Stimulated activated CD8-positive, alpha-beta memory T cell treated with anti-CD3 and anti-CD28 coated beads, Interleukin-15, amount 100 ng/mL, for 1 hour (primary cell): ENCODE measurements around the gene TADA3.

Experiments
- DNase-seq: peaks from one replicate; pipeline ENCODE4 v3.0.0-alpha.2; 2020; ENCODE audit warnings: low read depth

TADA3 gene, protein sequence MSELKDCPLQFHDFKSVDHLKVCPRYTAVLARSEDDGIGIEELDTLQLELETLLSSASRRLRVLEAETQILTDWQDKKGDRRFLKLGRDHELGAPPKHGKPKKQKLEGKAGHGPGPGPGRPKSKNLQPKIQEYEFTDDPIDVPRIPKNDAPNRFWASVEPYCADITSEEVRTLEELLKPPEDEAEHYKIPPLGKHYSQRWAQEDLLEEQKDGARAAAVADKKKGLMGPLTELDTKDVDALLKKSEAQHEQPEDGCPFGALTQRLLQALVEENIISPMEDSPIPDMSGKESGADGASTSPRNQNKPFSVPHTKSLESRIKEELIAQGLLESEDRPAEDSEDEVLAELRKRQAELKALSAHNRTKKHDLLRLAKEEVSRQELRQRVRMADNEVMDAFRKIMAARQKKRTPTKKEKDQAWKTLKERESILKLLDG

DNA sequence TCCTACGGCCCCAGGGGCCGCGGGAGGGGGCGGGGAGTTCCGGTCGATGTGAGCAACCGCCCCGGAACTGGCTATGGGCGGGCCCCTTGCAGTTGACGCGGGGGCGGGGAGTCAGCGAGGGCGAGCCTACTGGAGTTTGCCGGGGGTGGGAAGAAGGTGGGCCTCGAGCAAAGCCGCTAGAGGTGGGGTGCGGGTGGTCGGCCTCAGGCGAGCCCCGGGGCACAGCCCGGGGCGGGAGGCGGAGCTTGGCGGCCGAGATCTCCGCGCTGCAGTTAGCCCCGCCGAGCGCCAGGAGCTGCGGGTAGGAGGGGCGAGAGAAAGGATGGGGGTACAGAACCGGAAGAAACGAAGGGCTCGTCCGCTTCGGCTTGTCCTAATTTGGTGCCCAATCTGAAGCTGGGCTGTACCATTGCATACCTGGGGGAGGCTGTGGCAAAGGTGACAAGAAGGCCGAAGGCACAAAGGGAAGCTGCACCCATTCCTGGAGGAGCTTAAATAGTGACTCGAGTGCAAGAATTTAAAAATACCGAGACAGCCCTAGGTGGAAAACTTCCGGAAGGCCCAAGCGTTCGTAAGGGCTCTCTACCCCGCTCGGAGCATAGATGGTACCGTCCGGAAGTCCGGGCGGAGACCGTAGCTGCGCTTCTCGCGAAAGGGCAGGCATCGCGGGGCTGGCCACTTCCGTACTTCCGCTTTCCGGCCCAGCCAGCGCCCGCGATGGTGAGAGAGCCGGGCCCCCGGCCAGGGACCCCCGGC is at the start of gene TADA3, which contains the start of gene ARPC4:
TADA3 (minus strand) TSS at position 69 of the 756 bp plus-strand sequence. CDS start 1,007 bp downstream, outside the sequence.
ARPC4 (plus strand) TSS at position 678 of the 756 bp plus-strand sequence; CDS start at position 718, 40 bp downstream.
- peak; percentile 87 for DNase-seq

DNA sequence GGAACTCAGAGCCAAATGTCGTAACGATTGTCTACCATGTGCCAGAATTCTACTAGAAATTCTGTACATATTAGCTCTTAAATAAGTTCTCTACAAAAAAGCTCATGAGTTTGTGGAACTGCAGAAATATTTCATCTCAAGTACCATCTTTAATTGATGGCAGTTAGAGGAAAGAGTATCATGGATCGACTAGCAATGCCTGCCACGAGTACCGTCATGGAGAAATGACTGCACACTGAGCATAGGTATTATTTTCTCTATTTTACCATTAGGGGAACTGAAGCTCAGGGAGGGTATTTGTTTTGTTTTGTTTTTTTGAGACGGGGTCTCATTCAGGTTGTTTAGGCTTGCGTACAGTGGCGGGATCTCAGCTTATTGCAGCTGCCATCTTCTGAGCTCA is 48.7 kb upstream of the TADA3 start:
- DNase-seq, result no peak

DNA sequence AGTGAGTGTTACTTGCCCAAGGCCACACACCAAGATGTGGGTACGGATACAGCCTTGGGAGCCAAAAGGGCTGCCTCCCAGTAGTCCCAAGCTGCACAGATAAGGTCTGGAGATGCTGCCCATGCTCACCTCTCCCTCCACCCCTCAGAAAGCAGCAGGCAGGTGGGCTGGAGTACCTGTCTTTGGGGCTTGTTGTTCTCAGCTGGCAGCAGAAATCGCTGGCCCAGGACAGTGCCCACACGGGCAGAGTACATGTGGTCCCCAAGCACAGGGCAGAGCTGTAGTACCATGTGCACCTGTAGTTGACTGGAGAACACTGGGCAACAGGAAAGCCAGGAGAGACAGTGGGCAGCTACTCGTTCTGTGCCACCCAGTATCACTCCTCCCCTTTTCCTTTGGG is 46.6 kb upstream of the TADA3 start:
- no peak for DNase-seq

DNA sequence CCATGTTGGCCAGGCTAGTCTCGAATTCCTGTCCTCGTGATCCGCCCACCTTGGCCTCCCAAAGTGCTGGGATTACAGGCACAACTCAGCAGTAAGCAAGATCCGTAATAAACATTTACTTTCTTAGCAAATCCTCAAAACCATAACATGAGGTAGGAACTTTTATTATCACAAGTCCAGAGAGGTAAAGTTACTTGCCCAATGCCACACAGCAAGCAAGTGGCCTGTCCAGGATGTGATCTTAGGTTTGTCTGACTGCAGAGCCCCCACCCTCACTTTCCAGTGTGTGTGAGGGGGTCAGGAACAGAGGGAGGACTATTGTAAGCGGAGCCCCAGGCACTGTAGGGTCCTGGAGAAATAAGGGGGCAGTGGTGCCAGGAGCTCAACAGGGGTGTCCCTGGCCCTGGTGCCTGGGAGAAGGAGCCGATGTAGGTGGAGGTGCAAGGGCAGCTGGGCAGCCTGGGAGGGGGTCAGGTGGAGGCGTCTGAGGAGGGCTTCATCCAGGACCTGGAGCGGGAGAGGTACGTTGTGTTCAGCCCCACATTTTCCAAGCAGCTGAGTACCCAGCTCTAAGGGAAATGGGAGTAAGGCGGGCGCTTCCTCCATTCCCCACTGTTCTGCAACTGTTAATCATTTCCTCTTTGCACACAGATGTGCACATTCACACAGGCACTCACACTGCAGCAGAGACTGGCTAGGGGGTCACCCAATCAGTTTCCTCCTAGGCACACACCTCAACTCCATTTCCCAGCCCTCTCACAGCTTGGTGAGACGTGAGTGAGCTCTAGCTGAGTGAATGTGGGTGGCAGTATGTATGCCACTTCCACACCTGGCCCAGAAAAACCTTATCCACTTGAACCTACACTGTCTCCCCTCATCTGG is 45.7 kb upstream of the TADA3 start:
- DNase-seq, result no peak

DNA sequence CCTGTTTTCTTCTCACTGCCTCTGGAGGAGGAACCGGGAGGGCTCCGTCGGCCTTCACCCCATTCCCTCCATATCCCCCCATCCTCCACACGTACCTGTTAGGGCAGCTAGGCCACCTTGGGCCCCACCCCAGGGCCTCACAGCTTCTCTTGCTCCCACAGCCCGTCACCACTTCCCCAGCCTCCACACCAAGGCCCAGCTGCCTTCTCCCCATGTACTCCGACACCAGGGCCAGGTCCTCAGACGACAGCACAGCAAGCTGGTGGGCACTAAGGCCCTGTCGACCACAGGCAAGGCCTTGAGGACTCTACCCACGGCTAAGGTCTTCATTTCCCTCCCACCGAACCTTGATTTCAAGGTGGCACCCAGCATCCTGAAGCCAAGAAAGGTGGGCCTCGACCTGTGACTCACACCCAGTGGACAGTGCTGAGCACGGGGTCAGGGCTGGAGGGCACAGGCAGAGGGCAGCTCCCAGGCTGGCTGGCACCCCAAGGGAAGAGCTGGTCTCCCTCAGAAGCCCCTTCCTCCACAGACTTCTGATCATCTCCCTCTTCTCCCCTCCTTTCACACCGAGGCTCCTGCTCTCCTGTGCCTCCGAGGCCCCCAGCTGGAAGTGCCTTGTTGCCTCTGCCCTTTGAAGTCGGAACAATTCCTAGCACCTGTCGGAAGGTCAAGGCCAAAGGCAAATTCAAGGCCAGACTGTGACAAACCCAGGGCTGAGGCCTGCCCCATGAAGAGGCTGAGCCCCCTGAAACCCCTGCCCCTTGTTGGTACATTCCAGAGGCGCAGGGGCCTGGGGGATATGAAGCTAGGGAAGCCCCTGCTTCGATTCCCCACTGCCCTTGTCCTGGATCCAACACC is 42.5 kb upstream of the TADA3 start:
- DNase-seq, result no peak

DNA sequence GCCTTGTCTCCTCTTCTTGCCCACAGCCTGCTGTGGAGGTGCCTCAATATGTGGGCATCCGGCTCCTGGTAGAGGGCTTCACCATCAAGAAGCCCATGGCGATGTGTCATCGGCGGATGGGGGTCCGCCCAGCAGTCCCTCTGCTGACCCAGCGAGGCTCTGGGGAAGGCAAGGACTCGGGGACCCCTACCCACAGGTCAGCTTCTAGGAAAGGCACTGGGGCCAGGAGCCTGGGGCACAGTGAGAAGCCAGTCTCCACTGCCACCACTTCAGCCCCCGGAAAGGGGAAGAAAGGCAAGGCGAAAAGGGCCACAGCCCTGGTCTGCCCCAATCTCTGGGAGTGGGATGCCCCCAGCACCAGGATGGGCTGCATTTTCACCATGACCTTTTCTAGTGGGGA is 40.8 kb upstream of the TADA3 start:
- no peak for DNase-seq

DNA sequence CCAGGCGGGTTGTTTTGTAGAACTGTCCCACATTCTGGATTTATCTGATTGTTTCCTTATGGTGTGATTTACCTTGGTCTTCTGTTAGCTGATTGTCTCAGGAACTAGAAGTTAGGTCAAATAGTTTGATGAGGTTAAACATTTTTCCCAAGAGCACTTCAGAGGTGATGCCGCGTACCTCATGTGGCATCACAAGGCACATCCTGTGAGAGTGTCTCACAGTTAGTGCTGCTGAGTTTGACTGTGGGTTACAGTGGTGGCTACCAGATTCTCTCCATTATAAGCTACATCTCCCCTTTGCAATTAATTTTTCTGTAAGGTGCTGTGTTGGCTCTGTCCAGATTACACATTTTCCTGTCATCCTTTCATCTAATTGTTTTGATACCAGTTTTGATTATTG is 39.0 kb upstream of the TADA3 start:
- no peak for DNase-seq

DNA sequence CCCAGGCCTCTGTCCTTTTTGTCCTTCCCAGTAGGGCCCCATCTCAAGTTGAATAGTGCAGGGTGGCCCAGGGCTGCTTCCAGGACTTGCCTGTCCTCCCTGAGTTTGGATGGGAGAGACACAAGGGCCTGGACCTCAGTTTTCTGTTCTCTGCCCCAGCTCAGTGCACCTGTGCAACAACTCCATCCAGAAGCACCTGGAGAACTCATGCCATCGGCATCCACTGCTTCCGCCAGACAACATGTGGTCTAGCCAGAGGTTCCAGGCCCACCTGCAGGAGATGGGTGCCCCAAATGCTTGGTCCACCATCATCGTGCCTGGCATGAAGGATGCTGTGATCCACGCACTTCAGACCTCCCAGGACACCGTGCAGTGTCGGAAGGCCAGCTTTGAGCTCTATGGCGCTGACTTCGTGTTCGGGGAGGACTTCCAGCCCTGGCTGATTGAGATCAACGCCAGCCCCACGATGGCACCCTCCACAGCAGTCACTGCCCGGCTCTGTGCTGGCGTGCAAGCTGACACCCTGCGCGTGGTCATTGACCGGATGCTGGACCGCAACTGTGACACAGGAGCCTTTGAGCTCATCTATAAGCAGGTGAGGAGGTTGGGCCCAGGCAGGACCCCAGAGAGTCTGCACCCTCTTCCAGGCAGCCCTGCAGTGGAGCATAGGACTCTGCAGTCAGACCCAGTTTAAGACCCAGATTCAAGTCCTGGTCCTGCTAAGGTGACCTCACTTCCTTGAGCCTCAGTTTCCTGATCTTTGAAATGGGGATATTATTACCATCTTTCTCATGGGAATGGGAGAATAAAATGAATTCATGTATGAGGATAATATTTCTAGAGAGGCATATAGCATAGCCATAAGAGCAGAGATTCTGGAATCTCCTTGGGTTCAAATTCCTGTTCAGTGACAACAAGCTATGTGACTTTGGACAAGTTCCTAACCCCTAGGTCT is 36.8 kb upstream of the TADA3 start:
- no peak for DNase-seq

DNA sequence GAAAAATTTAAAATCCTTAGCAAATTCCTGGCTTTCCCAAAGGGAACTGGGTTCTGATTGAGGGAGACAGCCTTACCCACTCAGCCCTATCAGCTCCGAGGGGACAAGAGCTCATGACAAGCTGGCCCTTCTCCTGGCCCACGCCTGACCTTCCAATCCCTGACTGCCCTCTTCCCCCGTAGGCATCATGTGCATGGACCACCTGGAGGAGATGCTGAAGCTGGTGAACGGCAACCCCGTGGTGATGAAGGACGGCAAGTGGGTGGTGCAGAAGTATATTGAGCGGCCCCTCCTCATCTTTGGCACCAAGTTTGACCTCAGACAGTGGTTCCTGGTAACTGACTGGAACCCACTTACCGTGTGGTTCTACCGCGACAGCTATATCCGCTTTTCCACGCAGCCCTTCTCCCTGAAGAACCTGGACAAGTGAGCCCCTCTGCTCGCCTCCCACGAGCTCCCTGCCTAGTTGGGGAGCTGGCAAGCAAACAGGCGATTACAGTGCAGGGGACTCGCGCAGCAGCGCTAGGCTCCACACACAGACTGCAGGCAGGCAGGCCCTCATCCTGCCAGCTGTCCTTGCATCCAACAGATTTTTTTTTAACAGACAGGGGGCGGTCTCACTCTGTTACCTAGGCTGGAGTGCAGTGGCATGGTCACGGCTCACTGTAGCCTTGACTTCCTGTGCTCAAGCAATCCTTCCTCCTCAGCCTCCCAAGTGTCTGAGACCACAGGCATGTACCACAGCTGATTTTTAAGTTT is 34.7 kb upstream of the TADA3 start:
- DNase-seq, result no peak

DNA sequence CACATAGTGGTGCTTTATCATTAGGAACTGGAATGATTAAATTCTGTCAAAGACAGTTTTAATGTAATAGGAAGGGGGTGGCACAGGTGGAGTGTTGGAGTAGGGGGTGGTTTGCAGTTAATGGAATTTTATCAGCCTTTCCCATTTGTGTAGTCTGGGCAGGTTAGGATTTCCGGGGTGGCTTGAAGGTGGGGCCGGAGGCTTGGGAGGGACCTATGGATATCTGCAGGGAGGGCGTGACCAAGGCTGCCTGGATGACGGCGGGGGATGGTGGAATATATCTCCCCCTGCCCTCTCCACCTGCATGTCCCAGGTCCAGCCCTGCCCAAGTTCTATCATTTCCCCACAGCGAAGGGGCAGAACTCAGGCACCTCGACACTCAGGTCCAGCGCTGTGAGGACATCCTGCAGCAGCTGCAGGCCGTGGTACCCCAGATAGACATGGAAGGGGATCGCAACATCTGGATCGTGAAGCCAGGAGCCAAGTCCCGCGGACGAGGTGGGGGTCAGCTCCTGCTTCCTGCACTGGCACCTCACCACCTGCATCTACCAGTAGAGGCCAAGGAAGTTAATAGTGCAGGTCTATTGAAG is 33.3 kb upstream of the TADA3 start:
- no peak for DNase-seq

DNA sequence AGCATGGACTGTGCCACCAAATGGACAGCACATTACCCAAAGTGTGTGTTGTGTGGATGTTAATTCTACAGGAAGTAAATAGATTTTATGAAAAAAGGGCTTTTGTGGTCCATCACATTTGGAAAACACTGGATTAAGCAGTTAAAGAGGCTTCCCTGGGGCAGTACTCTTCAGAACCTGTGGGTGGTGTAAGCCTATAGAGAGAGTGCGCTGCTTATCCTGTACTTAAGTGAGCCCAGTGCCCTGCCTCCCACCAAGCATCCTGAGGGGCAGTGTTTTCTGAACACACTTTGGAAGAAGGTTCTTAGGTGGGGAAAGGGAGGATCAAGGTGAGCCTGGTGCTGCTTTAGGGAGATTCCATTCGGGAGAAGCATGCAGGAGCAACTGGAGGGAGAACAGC is 28.7 kb upstream of the TADA3 start:
- no peak for DNase-seq

DNA sequence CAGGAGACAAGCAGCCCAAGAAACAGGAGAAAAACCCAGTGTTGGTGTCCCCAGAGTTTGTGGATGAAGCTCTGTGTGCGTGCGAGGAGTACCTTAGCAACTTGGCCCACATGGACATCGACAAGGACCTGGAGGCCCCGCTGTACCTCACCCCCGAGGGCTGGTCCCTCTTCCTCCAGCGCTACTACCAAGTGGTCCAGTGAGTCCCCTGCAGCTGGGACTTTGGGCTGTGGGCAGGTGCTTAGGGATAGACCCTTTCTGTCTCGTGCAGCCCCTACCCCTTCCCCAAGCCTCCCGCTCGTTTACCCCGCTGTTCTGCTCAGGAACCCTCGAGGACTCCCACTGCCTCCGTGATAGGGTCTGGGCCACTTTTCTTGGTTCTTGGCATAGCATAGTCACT is 28.3 kb upstream of the TADA3 start:
- DNase-seq, result no peak

DNA sequence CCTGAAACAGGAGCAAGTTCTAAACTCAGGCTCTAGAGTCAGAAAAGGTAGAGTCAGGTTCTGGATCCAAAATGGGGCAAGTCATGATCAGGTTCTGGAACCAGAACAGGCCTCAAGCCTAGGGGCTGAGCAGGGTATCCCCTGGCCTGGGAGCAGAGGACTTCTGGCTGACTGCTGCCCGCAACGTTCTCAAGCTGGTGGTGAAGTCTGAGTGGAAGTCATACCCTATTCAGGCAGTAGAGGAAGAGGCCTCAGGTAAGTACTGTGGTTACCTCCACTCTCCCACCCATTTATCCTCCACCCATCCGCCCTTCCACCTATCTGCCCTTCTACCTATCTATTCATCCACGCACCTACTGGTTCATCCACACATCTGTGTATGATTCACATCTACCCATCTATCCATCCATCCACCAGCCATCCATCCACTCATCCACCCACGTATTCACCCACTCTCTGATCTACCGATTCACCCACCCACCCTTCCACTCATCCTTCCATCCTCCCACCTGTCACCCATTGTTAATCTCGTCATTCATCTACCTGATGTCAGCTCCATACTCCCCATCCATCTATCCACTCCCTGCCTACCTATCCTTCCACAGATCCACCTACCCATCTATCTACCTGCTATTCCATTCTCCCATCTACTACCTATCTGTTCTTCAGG is 26.5 kb upstream of the TADA3 start:
- no peak for DNase-seq

DNA sequence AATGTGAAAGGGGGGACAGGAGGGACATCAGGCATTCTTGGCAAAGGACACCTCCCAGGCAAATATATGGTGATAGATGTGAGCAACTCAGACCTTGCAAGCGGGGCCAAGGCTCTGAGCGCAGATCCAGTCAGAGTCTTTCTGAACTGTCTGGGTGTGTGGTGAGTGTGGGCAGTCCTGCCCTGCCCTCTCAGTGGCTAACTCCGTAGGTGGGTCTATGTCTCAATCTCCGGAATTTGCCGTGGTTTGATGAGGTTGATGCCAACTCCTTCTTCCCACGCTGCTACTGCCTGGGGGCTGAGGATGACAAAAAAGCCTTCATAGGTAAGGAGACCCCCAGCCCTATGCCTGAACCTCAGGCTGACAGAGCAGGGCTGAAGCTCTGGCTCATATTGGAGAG is 25.2 kb upstream of the TADA3 start:
- no peak for DNase-seq

DNA sequence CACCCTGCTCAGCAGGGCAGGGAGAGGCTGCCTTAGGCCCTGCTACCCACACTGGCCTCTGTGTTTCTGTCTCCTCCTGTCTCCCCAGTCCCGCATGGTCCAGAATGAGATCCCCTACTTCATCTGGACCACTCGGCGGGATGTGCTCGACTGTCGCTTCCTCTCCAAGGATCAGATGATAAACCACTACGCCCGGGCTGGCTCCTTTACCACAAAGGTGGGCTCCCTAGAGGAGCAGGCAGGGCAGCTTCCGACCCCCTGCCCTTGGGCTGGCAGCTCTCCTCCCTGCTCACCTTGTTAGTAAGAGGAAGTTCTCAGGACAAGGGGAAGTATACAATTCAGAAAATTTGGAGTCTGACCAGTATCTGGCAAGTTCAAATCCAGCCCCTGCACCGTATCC is 23.7 kb upstream of the TADA3 start:
- no peak for DNase-seq

DNA sequence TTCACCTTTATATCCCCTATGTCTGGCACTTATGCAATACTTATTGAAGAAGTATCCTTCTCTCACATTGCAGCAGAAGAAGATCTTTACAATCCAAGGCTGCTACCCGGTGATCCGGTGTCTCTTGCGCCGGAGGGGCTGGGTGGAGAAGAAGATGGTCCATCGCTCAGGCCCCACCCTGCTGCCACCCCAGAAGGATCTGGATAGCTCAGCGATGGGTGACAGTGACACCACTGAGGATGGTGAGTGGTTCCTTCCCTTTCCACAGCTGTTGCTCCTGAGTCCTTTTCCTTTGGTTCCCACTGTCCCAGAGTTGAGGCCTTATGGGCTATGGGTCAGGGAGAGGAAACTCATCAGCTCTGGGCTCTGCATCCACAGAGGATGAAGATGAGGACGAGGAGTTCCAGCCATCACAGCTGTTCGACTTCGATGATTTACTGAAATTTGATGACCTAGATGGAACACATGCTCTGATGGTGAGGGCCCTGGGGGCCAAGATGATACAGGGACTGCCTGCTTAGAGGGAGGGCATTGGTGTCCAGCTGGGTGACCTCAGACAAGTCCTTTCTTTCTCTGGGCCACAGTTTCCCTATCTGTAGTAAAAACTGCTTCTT is 20.7 kb upstream of the TADA3 start:
- no peak for DNase-seq

DNA sequence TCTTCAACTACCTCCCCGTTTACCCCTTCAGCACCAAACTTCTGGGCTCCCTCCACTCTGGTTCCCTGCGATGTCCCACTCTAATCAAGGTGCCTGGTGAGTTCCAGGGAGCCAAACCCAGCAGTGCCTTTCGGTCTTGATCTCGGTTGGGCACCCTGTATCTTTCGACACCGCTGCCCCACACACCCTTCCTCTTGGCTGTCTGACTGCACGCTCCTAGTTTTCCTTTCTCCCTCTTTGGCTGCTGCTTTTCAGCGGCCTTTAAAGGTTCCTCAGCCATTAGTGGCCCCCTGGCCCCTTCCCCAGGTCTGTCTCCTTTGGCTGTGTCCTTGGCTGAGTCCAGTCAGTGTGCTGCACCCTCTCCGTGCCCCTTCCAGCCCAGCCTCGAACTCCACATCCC is 18.6 kb upstream of the TADA3 start:
- DNase-seq, result no peak

DNA sequence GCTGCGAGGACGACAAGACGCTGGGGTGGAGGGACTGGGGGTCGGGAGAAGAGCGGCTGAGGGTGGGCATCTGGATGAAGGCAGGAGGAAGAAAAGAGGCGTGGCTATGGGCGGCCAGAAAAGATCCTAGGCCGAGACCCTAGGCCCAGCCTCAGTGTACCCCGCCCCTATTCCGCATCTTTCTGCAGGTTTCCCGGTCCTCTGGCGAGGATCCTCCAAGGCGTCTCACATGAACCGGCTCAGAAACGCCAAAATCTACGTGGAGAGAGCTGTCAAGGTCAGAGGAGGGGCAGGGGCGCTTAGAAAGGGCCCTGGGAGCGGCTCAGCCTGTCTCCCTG is 18.1 kb upstream of the TADA3 start:
- no peak for DNase-seq
